Esophagus squamous epithelium (tissue), 4 donors: ENCODE measurements around the gene RNF26.

ENCODE experiments used
- POLR2A ChIP-seq, 4 donors: fragments of 450-650 bp; IDR thresholded peaks; one replicate each; pipeline ENCODE4 v1.6.1; 2017; ENCODE audit warnings: antibody characterized with exemption in 4 of 4, mild to moderate bottlenecking in 4 of 4, moderate library complexity in 3 of 4
- TF ChIP-seq, protein P1 (sequence below), 6 experiments: fragments of 450-650 bp in 4 of 6; fragments of 200-600 bp in 2 of 6; sonication (generic) in 2 of 6; IDR thresholded peaks; one replicate each; pipeline ENCODE4 v1.5.1; 2016 to 2019; ENCODE audit warnings: antibody characterized with exemption in 6 of 6, mild to moderate bottlenecking in 4 of 6, moderate library complexity in 4 of 6

DNA sequence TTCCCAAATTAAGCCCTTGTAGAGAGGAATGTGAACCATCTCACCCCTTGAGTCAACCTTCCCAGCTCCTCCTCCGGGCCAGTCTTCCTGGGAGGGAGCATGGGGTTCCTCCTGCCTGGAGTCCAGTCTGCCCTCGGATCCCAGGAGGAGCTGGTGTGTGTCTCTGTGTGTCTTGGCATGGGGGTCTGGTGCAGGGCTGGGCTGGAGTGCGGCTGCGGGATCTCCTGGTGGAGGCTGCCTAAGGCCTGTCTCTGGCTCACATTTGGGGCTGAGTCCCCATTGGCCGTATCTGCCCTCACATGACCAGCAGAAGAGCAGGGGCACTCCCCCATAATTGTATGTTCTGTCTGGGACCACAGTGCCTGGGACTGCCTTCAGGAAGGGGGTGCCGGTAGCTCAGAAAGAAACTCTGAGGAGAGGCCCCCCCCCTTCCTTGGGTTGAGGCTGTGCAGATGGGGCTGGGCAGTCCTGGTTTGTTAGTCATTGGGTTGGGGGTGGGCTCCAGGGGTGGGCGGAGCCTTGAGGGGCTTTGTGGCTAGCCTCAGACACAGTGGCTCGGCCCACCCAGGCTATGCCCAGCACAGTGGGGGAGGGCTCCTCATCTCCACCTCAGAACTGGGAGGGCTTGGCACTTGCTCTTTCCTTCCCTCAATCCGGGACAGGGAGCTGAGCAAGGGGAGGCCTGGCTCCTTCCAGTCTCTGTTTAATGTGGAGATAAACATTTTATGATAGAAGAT is 3.4 kb downstream of the RNF26 start:
- TF ChIP-seq, protein P1, sequence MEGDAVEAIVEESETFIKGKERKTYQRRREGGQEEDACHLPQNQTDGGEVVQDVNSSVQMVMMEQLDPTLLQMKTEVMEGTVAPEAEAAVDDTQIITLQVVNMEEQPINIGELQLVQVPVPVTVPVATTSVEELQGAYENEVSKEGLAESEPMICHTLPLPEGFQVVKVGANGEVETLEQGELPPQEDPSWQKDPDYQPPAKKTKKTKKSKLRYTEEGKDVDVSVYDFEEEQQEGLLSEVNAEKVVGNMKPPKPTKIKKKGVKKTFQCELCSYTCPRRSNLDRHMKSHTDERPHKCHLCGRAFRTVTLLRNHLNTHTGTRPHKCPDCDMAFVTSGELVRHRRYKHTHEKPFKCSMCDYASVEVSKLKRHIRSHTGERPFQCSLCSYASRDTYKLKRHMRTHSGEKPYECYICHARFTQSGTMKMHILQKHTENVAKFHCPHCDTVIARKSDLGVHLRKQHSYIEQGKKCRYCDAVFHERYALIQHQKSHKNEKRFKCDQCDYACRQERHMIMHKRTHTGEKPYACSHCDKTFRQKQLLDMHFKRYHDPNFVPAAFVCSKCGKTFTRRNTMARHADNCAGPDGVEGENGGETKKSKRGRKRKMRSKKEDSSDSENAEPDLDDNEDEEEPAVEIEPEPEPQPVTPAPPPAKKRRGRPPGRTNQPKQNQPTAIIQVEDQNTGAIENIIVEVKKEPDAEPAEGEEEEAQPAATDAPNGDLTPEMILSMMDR (IDR thresholded peaks at IDR 0.05): no peak
- no peak for TF ChIP-seq POLR2A (IDR thresholded peaks at IDR 0.05)
